ENCODE results near the gene XXYLT1.

GRCh38 chr3:195207731-195208130 is 63.2 kb downstream of the XXYLT1 start:
- TF ChIP-seq EGR1 (IDR thresholded peaks at IDR 0.05; ENCODE audit: borderline replicate concordance, low read depth, low read length) (no peak), JUND (IDR thresholded peaks at IDR 0.05; ENCODE audit: low read length) (no peak), POLR2AphosphoS5 (IDR thresholded peaks at IDR 0.05; ENCODE audit: low read depth, low read length) (no peak), CEBPB (IDR thresholded peaks at IDR 0.05; ENCODE audit: low read depth, low read length) (no peak), RFX5 (IDR thresholded peaks at IDR 0.05; ENCODE audit: borderline replicate concordance, low read depth, low read length) (no peak)
